Activated naive CD8-positive, alpha-beta T cell (primary cell): Measurements from ENCODE around the gene GARNL3.

Experiments
- H3K27ac Mint-ChIP-seq: one replicate; pipeline ENCODE4 v1.8.0; 2021; ENCODE audit warnings: mixed read lengths
- H3K27me3 Mint-ChIP-seq: one replicate; pipeline ENCODE4 v1.8.0; 2021; ENCODE audit warnings: mixed read lengths
- H3K36me3 Mint-ChIP-seq: one replicate; pipeline ENCODE4 v1.8.0; 2021; ENCODE audit warnings: mixed read lengths
- H3K4me1 Mint-ChIP-seq: one replicate; pipeline ENCODE4 v1.8.0; 2021; ENCODE audit warnings: low read depth, mixed read lengths
- H3K4me3 Mint-ChIP-seq: one replicate; pipeline ENCODE4 v1.8.0; 2021; ENCODE audit warnings: mild to moderate bottlenecking, mixed read lengths
- H3K9me3 Mint-ChIP-seq: one replicate; pipeline ENCODE4 v1.8.0; 2021; ENCODE audit warnings: low read depth, mixed read lengths

GARNL3 gene

GRCh38 chr9:127225801-127226625, 38.6 kb upstream of the GARNL3 start:
- no peaks in the 10 kb centered on the region for H3K9me3 Mint-ChIP-seq
- H3K27ac Mint-ChIP-seq, result peak overlapping the region; percentile 66
- peak overlapping the region; percentile 83 for H3K4me3 Mint-ChIP-seq
- H3K27me3 Mint-ChIP-seq, result peaks cover 6% of the 10 kb centered on the region
- H3K4me1 Mint-ChIP-seq, result peaks cover 38% of the 10 kb centered on the region
- H3K36me3 Mint-ChIP-seq, result no peaks in the 10 kb centered on the region

- Mint-ChIP-seq H3K4me1 (peaks cover 9% of the 10 kb centered on the region), H3K36me3 (no peaks in the 10 kb centered on the region), H3K9me3 (no peaks in the 10 kb centered on the region), H3K27ac (no peak overlapping the region), H3K27me3 (peaks cover 10% of the 10 kb centered on the region), H3K4me3 (no peak overlapping the region)
These were observed 34.7 kb upstream of the GARNL3 start for GRCh38 chr9:127229691-127230417.

DNA sequence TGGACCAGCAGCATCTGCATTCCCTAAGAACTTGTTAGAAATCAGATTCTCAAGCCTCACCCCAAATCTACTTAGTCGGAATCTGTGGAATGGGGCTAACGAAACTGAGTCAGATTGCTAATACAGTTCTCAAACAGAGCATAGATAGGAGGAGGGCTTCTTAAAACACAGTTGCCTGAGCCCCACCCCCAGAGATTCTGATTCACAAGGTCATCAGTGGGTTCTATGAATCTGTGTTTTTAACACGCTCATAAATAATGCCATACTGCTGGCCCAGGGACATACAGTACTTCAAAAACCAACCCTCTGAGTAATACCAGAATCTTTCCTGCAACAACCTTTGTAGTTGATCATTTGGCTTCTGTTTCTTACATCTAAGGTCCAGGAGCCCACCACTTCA, 32.9 kb upstream of the GARNL3 start:
- no peak overlapping the region for H3K27ac Mint-ChIP-seq
- no peaks in the 10 kb centered on the region for H3K9me3 Mint-ChIP-seq
- H3K27me3 Mint-ChIP-seq, result peaks cover 19% of the 10 kb centered on the region
- peaks cover under 1% of the 10 kb centered on the region for H3K4me1 Mint-ChIP-seq
- H3K36me3 Mint-ChIP-seq, result peaks cover 8% of the 10 kb centered on the region
- H3K4me3 Mint-ChIP-seq, result no peak overlapping the region

DNA sequence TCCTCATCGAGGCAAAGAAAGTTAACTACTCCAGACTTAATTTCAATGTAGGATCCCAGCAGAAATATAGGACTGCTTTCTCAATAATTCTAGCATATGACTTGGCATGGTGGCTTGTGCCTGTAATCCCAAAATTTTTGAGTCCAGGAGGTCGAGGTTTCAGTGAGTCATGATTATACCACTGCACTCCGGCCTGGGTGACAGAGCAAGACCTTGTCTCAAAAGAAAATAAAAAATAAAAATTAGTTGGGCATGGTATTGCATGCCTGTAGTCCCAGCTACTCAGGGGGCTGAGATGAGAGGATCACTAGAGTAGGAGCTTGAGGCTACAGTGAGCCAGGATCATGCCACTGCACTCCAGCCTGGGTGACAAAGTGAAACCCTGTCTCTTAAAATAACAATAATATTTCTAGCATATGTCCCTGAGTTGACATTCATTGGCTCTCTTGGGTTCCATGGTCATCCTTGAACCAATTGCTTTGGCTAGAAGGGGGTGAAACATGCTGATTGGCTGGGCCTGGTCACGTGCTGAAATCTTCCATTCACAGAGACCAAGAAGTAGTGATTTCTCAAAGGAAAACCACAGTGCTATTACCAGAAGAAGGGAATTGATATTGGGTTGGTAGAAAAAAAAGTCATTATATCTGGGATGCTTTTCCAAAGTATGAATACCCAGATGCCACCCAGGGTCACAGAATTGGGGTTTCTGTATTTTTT, 31.6 kb upstream of the GARNL3 start:
- H3K4me1 Mint-ChIP-seq, result no peaks in the 10 kb centered on the region
- H3K27me3 Mint-ChIP-seq, result peaks cover 19% of the 10 kb centered on the region

DNA sequence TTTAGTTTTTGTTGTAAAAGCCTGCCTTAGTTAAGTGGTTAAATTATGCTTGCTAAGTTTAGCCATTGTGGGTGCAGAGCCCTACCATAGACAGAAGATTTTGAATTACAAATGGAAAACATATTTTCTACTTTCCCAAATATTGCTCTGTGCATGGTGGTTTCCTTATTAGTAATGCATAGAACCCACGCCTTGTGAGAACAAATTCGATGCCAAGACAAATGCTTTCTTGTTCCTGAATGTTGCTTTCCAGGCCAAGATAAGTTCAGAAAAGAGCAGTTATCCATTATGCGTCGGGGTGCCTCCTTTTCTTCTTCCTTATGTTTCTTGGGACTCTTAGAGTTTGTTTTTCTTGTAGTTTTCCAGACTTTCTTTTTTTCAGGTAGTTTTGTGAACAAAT, 31.0 kb upstream of the GARNL3 start:
- H3K36me3 Mint-ChIP-seq, result peaks cover 8% of the 10 kb centered on the region
- H3K9me3 Mint-ChIP-seq, result no peaks in the 10 kb centered on the region
- no peak overlapping the region for H3K27ac Mint-ChIP-seq
- no peak overlapping the region for H3K4me3 Mint-ChIP-seq
- peaks cover 20% of the 10 kb centered on the region for H3K27me3 Mint-ChIP-seq
- H3K4me1 Mint-ChIP-seq, result no peaks in the 10 kb centered on the region

More for the DNA sequence above, 31.6 kb upstream of the GARNL3 start:
- Mint-ChIP-seq H3K36me3 (peaks cover 8% of the 10 kb centered on the region), H3K9me3 (no peaks in the 10 kb centered on the region), H3K4me3 (no peak overlapping the region), H3K27ac (no peak overlapping the region)

- H3K27me3 Mint-ChIP-seq, result peaks cover 22% of the 10 kb centered on the region
- H3K4me3 Mint-ChIP-seq, result no peak overlapping the region
- H3K36me3 Mint-ChIP-seq, result peaks cover 11% of the 10 kb centered on the region
- H3K9me3 Mint-ChIP-seq, result no peaks in the 10 kb centered on the region
- H3K27ac Mint-ChIP-seq, result no peak overlapping the region
- no peaks in the 10 kb centered on the region for H3K4me1 Mint-ChIP-seq
These were observed 30.6 kb upstream of the GARNL3 start for GRCh38 chr9:127233989-127234388.

GRCh38 chr9:127237801-127238200, 26.8 kb upstream of the GARNL3 start:
- H3K9me3 Mint-ChIP-seq, result no peaks in the 10 kb centered on the region
- H3K36me3 Mint-ChIP-seq, result peaks cover 11% of the 10 kb centered on the region
- H3K27me3 Mint-ChIP-seq, result peaks cover 14% of the 10 kb centered on the region
- no peak overlapping the region for H3K4me3 Mint-ChIP-seq
- H3K27ac Mint-ChIP-seq, result no peak overlapping the region
- no peaks in the 10 kb centered on the region for H3K4me1 Mint-ChIP-seq

GRCh38 chr9:127241354-127241753, 23.2 kb upstream of the GARNL3 start:
- H3K9me3 Mint-ChIP-seq, result no peaks in the 10 kb centered on the region
- no peak overlapping the region for H3K4me3 Mint-ChIP-seq
- H3K27ac Mint-ChIP-seq, result no peak overlapping the region
- H3K27me3 Mint-ChIP-seq, result peaks cover 3% of the 10 kb centered on the region
- peaks cover 9% of the 10 kb centered on the region for H3K4me1 Mint-ChIP-seq
- peaks cover 3% of the 10 kb centered on the region for H3K36me3 Mint-ChIP-seq

DNA sequence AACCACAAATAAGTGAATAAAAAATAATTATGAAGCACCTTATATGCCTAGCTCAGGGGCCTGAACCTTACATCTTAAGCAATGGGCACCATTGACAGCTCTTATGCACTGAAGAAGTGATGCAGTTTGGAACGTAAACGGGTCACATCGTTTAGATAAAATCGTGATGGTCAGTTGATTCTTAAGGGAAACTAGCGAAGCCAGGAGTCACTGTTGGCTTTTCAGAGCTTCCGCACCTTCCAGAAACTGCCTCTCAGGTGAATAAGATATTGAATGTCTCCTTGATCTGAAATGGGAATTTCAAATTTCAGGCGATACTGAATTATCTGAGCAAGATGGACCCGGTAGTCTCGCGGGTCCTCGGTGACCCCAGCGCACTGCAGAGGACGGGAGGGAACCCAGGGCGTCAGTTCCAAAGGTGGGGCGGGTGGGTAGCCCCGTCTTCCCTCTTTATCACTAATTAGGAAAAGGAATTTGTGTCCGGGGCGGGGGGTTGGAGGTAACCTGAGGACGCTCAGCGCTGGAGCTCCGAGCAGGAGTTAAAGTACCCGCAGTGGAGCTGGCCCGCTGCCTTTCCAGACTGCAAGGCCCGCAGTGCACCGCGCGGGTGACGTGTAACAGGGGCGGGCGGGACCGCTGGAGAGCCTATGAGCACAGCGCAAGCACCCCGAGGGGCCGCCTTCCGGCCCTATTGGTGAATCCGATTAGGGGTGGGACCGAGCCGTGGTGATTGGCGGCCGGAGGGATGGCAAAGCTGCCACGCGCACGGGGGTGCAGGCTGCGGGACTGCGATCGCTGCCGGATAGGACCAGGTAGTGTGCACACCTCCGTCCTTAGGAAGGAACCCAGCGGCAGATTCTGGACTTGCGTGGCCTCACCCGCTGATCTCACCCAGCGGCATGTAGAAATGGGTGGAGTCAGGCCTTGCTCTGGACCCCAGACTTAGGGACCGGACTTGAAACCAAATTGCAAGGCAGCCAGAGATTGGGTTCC, 19.7 kb upstream of the GARNL3 start:
- peaks cover 9% of the 10 kb centered on the region for H3K4me1 Mint-ChIP-seq
- peaks cover 2% of the 10 kb centered on the region for H3K27me3 Mint-ChIP-seq
- peak overlapping the region; percentile 61 for H3K27ac Mint-ChIP-seq
- peaks cover 2% of the 10 kb centered on the region for H3K36me3 Mint-ChIP-seq
- peak overlapping the region; percentile 86 for H3K4me3 Mint-ChIP-seq
- no peaks in the 10 kb centered on the region for H3K9me3 Mint-ChIP-seq

- H3K36me3 Mint-ChIP-seq, result peaks cover 2% of the 10 kb centered on the region
- H3K4me3 Mint-ChIP-seq, result peak overlapping the region; percentile 86
- H3K9me3 Mint-ChIP-seq, result no peaks in the 10 kb centered on the region
- no peak overlapping the region for H3K27ac Mint-ChIP-seq
- H3K27me3 Mint-ChIP-seq, result peaks cover 9% of the 10 kb centered on the region
- H3K4me1 Mint-ChIP-seq, result peaks cover 9% of the 10 kb centered on the region
These were observed 18.9 kb upstream of the GARNL3 start for GRCh38 chr9:127245637-127246164.

DNA sequence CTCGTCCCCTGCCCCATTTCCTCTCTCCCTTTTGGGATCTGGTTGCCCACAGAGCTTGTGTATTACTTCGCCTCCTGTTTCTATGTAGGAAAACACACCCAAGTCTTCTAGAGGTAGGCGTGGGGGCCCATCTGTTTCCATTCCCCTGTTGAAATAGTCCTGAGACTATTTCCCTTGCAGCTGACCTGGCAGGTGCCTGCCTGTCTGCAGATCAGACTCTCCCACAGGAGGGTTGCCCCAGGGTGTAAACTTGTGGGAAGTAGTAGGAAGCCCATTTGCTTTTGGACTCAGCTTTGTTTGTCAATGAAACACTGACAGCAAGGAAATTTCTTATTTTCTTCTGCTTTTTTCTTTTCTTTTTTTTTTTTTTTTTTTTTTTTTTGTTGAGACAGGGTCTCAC, 16.3 kb upstream of the GARNL3 start:
- peaks cover 10% of the 10 kb centered on the region for H3K27me3 Mint-ChIP-seq
- no peak overlapping the region for H3K4me3 Mint-ChIP-seq
- no peaks in the 10 kb centered on the region for H3K9me3 Mint-ChIP-seq
- H3K36me3 Mint-ChIP-seq, result peaks cover 2% of the 10 kb centered on the region
- H3K27ac Mint-ChIP-seq, result no peak overlapping the region
- peaks cover 9% of the 10 kb centered on the region for H3K4me1 Mint-ChIP-seq

DNA sequence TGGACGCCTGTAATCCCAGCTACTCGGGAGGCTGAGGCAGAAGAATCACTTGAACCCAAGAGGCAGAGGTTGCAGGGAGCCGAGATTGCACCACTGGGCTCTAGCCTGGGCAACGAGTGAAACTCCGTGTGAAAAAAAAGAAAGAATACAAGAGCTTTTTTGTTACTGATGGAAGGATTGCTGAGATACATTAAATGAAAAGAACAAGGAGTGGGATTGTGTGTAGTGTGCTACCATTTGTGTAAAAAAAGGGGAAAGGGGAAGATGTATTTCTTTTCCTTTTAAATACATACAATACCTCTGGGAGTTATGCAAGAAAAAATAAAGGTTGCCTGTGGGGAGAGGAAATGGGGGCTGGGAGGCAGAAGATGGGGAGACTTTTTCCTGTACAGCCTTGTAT, 14.7 kb upstream of the GARNL3 start:
- peaks cover 4% of the 10 kb centered on the region for H3K4me1 Mint-ChIP-seq
- H3K4me3 Mint-ChIP-seq, result no peak overlapping the region
- H3K27me3 Mint-ChIP-seq, result peaks cover 16% of the 10 kb centered on the region
- H3K36me3 Mint-ChIP-seq, result peaks cover 2% of the 10 kb centered on the region
- no peak overlapping the region for H3K27ac Mint-ChIP-seq
- H3K9me3 Mint-ChIP-seq, result no peaks in the 10 kb centered on the region

DNA sequence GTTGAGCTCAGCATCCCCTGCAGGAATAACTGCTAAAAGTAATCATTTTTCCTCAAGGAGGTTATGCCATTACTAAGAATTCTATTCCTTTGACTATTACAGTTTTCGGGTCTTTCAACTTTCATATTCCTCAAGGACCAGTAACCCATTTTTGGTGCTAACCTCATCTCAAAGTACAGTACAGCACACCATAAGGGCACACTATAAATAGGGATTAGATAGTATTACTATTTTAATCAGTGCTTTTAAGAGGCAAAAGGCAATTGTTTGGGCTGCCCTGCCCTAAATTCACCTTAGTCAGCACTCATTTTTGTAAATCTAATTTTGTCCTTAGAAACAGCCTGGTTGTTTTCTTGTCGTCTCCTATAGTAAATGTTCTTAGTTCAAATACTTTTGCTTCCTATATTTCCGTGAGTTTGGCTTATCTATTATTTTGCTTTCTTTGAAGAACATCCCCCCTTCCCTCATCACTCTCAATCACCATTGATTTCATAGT, 13.6 kb upstream of the GARNL3 start:
- Mint-ChIP-seq H3K4me3 (no peak overlapping the region), H3K27ac (no peak overlapping the region), H3K36me3 (peaks cover 2% of the 10 kb centered on the region), H3K27me3 (peaks cover 18% of the 10 kb centered on the region), H3K9me3 (no peaks in the 10 kb centered on the region), H3K4me1 (no peaks in the 10 kb centered on the region)
